OCI-LY7 (cell line): Measurements from ENCODE around the gene ADNP2. TPM values are rescaled to one million over a fixed set of nuclear protein-coding genes. Genes with fewer than 3 reads are reported as not detected.

Source experiments
- BruUV-seq: library from RNA; stranded (reverse); fragments of 400-500 nt; replicated peaks from 2 replicates; lab custom pipeline; 2021; lab: Mats Ljungman, UMichigan
- CTCF ChIA-PET: fragments of 300-600 bp; sonication (Branson Sonifier 250); formaldehyde crosslinking; loops from one replicate; lab custom pipeline; 2022; ENCODE audit warnings: antibody characterized with exemption; ENCODE audit not compliant: unreplicated experiment; lab: Charles Lee
- POLR2A ChIA-PET: fragments of 300-600 bp; sonication (Branson Sonifier 250); formaldehyde crosslinking; loops from one replicate; lab custom pipeline; 2022; ENCODE audit warnings: antibody characterized with exemption; lab: Charles Lee
- DNase-seq: peaks from one replicate; pipeline ENCODE4 v3.0.0-alpha.2; 2015; ENCODE audit warnings: low spot score
- H2AFZ ChIP-seq: fragments of 200-600 bp; sonication (generic), shearing (Covaris generic); 2 replicates; pipeline ENCODE4 v1.6.1; 2014; ENCODE audit warnings: mild to moderate bottlenecking, antibody characterized with exemption, low read length, moderate library complexity
- H3K27ac ChIP-seq: fragments of 200-600 bp; sonication (generic); 2 replicates; pipeline ENCODE4 v1.5.1; 2014; ENCODE audit warnings: mixed run types, low read depth, mild to moderate bottlenecking, moderate library complexity, low read length, inconsistent platforms; ENCODE audit not compliant: poor library complexity, severe bottlenecking
- H3K36me3 ChIP-seq: fragments of 200-600 bp; sonication (generic); 2 replicates; pipeline ENCODE4 v1.6.1; 2014; ENCODE audit warnings: mild to moderate bottlenecking, antibody characterized with exemption, low read length, moderate library complexity, mixed read lengths; ENCODE audit not compliant: insufficient read depth
- H3K4me1 ChIP-seq: fragments of 200-600 bp; sonication (generic); 2 replicates; pipeline ENCODE4 v1.5.1; 2014; ENCODE audit warnings: mild to moderate bottlenecking, low read length; ENCODE audit not compliant: insufficient read depth, poor library complexity, severe bottlenecking
- H3K4me2 ChIP-seq: fragments of 200-600 bp; sonication (generic); 2 replicates; pipeline ENCODE4 v1.6.1; 2014; ENCODE audit warnings: mild to moderate bottlenecking, low read length
- H3K4me3 ChIP-seq: fragments of 200-600 bp; sonication (generic); 2 replicates; pipeline ENCODE4 v1.5.1; 2014; ENCODE audit warnings: mild to moderate bottlenecking, low read depth, low read length; ENCODE audit not compliant: poor library complexity, severe bottlenecking
- H3K79me2 ChIP-seq: fragments of 200-600 bp; sonication (generic); 2 replicates; pipeline ENCODE4 v1.6.1; 2016; ENCODE audit warnings: low read depth, mild to moderate bottlenecking, low read length, moderate library complexity, mixed read lengths; ENCODE audit not compliant: insufficient read depth
- H3K9me2 ChIP-seq: fragments of 200-600 bp; sonication (generic); 2 replicates; pipeline ENCODE4 v1.6.1; 2016; ENCODE audit warnings: mild to moderate bottlenecking, low read length, mixed read lengths; ENCODE audit not compliant: insufficient read depth
- H3K9me3 ChIP-seq: fragments of 200-600 bp; sonication (generic); 2 replicates; pipeline ENCODE4 v1.6.1; 2014; ENCODE audit warnings: mild to moderate bottlenecking, mixed run types, low read length, mixed read lengths
- H4K20me1 ChIP-seq: fragments of 200-600 bp; sonication (generic); 2 replicates; pipeline ENCODE4 v1.6.1; 2014; ENCODE audit warnings: mild to moderate bottlenecking, antibody characterized with exemption, low read length, moderate library complexity, mixed read lengths; ENCODE audit not compliant: insufficient read depth
- CTCF ChIP-seq: fragments of 200-600 bp; sonication (generic); conservative IDR thresholded peaks from 2 replicates; pipeline ENCODE4 v1.5.1; 2014; ENCODE audit warnings: mild to moderate bottlenecking, antibody characterized with exemption, low read length, moderate library complexity, mixed read lengths
- EZH2phosphoT487 ChIP-seq: fragments of 200-600 bp; sonication (generic); IDR thresholded peaks from 2 replicates; pipeline ENCODE4 v1.6.1; 2018; ENCODE audit warnings: low read depth, borderline replicate concordance, mild to moderate bottlenecking, mixed run types, antibody characterized with exemption, low read length, moderate library complexity, mixed read lengths
- intact Hi-C: fragments of 100-400 bp; cut with micrococcal nuclease; formaldehyde crosslinking; loops from one replicate; pipeline ENCODE4 v1.10.0; 2022; ENCODE audit not compliant: unreplicated experiment
- total RNA-seq, 2 experiments: library from RNA; depleted of rRNA in 1 of 2; stranded (reverse); fragments of >200 nt in 1 of 2; shearing (Covaris generic) in 1 of 2; gene quantifications; 2 replicates each; pipeline ENCODE4 v1.2.3, GENCODE V29; 2014 to 2022

The ADNP2 gene
- total RNA-seq, 2 experiments from 2014 or later, result 14.0 to 14.9 TPM

GRCh38 chr18:80166240-80166639 is 57.2 kb downstream of the ADNP2 start:
- H3K4me1 ChIP-seq, result no peaks in the 10 kb centered on the region
- intact Hi-C loops, result no loop called here
- no peak overlapping the region for H3K27ac ChIP-seq
- H3K9me2 ChIP-seq, result no peaks in the 10 kb centered on the region
- POLR2A ChIA-PET, result no interaction called here
- CTCF ChIA-PET, result no interaction called here
- H3K79me2 ChIP-seq, result no peaks in the 10 kb centered on the region
- BruUV-seq, result no TSS peak
- H3K4me3 ChIP-seq, result no peak overlapping the region
- no peaks in the 10 kb centered on the region for H4K20me1 ChIP-seq
- H3K9me3 ChIP-seq, result no peaks in the 10 kb centered on the region
- DNase-seq, result no peak
- no peak overlapping the region for H2AFZ ChIP-seq
- H3K36me3 ChIP-seq, result no peaks in the 10 kb centered on the region
- no peak for TF ChIP-seq EZH2phosphoT487
- no peak for TF ChIP-seq CTCF
- no peak overlapping the region for H3K4me2 ChIP-seq

- Histone ChIP-seq H3K4me3 (no peak overlapping the region), H3K4me1 (no peaks in the 10 kb centered on the region), H3K36me3 (no peaks in the 10 kb centered on the region), H3K79me2 (no peaks in the 10 kb centered on the region), H3K9me3 (no peaks in the 10 kb centered on the region), H3K4me2 (no peak overlapping the region), H2AFZ (no peak overlapping the region), H3K9me2 (no peaks in the 10 kb centered on the region), H3K27ac (no peak overlapping the region), H4K20me1 (no peaks in the 10 kb centered on the region)
- intact Hi-C loops, result no loop called here
- no TSS peak for BruUV-seq
- POLR2A ChIA-PET, result no interaction called here
- no peak for DNase-seq
- TF ChIP-seq EZH2phosphoT487 (no peak), CTCF (no peak)
- CTCF ChIA-PET, result no interaction called here
Measured at GRCh38 chr18:80166725-80167124, 57.7 kb downstream of the ADNP2 start.

DNA sequence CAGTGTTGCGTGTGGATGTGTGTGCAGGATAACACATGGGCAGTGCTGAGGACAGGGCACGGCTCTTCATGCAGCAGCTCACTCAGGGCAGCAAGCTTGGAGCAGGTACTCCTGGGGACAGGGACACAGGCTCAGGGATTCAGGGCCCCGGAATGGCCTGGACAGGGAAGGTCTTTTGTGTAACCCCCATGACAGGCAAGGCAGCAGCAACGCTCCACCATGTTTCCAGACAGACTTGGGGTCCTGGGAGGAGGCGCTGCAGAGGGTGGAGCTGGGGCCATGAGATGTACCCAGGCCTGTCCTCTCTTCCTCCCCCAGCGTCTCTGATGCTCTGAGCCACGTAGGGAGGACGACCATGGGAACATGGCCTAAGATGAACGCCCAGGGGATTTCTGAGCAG is 58.3 kb downstream of the ADNP2 start:
- POLR2A ChIA-PET, result no interaction called here
- Histone ChIP-seq H3K27ac (no peak overlapping the region), H2AFZ (no peak overlapping the region), H3K4me3 (no peak overlapping the region), H3K36me3 (no peaks in the 10 kb centered on the region), H3K4me2 (no peak overlapping the region), H3K9me2 (no peaks in the 10 kb centered on the region), H4K20me1 (no peaks in the 10 kb centered on the region), H3K9me3 (no peaks in the 10 kb centered on the region), H3K4me1 (no peaks in the 10 kb centered on the region), H3K79me2 (no peaks in the 10 kb centered on the region)
- intact Hi-C loops, result no loop called here
- CTCF ChIA-PET, result no interaction called here
- no peak for DNase-seq
- BruUV-seq, result no TSS peak
- no peak for TF ChIP-seq CTCF
- no peak for TF ChIP-seq EZH2phosphoT487
